ENCODE measurements around the gene GLTP. TPM values are rescaled to one million over a fixed set of nuclear protein-coding genes. Genes with fewer than 3 reads are reported as not detected.

GLTP gene
- total RNA-seq, 1 experiment from 2014 or later = 15.5 TPM

DNA sequence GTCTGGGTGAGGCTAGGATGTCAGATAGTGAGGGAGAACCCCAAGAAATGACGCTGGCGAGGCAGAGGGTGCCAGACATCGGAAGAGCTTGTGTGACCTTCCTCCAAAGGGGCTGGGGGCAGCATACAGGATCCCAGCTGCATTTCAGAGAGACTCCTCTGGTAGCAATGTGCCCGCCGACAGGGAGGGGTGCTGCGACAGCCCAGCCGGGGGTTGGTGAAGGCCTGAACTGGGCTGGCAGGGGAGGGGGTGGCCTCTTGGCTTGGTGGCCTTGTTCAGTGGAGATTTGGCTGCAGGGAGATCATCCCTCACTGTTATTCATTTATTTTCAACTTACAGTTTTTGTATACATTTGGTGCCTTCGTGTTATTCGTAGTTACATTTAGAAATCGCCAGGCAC, 25.0 kb upstream of the GLTP start:
- Histone ChIP-seq H3K79me1 (ENCODE audit: insufficient read depth, low read depth, low read length, poor library complexity, severe bottlenecking) (no peaks in the 10 kb centered on the region), H3K9me3 (ENCODE audit: control insufficient read depth, low read depth, low read length) (no peaks in the 10 kb centered on the region), H3T11ph (ENCODE audit: low read length) (no peak overlapping the region), H3K23me2 (ENCODE audit: insufficient read length, low read depth, low read length, poor library complexity, severe bottlenecking) (peaks cover 6% of the 10 kb centered on the region), H3K14ac (ENCODE audit: insufficient read depth, low read length) (no peak overlapping the region), H2BK12ac (ENCODE audit: insufficient read length, low read depth, low read length) (no peak overlapping the region), H2BK15ac (ENCODE audit: low read depth, low read length) (no peak overlapping the region), H2BK5ac (ENCODE audit: insufficient read length, low read length) (no peak overlapping the region), H3K79me2 (ENCODE audit: insufficient read depth, low read length) (no peaks in the 10 kb centered on the region), H3K27ac (ENCODE audit: insufficient read length, low read depth, low read length) (no peak overlapping the region), H3K18ac (ENCODE audit: insufficient read length, low read depth, low read length) (no peak overlapping the region), H3K27me3 (ENCODE audit: insufficient read depth, low read length) (peaks cover 34% of the 10 kb centered on the region), H3K4me1 (ENCODE audit: insufficient read depth, low read length) (no peaks in the 10 kb centered on the region), H2AK5ac (ENCODE audit: insufficient read length, low read length) (no peak overlapping the region), H2BK120ac (ENCODE audit: low read depth, low read length, poor library complexity, severe bottlenecking) (no peak overlapping the region), H3K56ac (ENCODE audit: insufficient read length, low read depth, low read length) (no peak overlapping the region), H4K91ac (ENCODE audit: insufficient read length, low read depth, low read length) (no peak overlapping the region), H3K4me2 (ENCODE audit: insufficient read depth, insufficient read length, low read length) (no peak overlapping the region), H2AFZ (ENCODE audit: low read length) (no peak overlapping the region), H3K4ac (ENCODE audit: low read depth, low read length) (no peak overlapping the region), H3K23ac (ENCODE audit: insufficient read length, low read depth, low read length) (no peak overlapping the region), H3K9ac (ENCODE audit: extremely low read depth, insufficient read length, low read length) (no peak overlapping the region), H4K20me1 (ENCODE audit: control insufficient read depth, insufficient read depth, insufficient read length) (no peaks in the 10 kb centered on the region), H4K5ac (ENCODE audit: insufficient read length, low read depth, low read length) (no peak overlapping the region), H4K8ac (replicated peaks; ENCODE audit: insufficient read length, low read depth, low read length) (no peak overlapping the region), H2BK20ac (ENCODE audit: low read depth, low read length, poor library complexity, severe bottlenecking) (no peak overlapping the region)
- Mint-ChIP-seq H3K4me1 (peaks cover 16% of the 10 kb centered on the region in 2 experiments), H3K4me3 (no peak overlapping the region), H3K27ac (no peak overlapping the region), H3K9me3 (no peaks in the 10 kb centered on the region), H3K36me3 (ENCODE audit: insufficient read depth in 1 of 3, low read depth in 3 of 3) (peaks cover 17 to 57% (median 49%) of the 10 kb centered on the region in 3 experiments; a peak in 6 of 7 replicates), H3K27me3 (ENCODE audit: low read depth) (peaks cover 68% of the 10 kb centered on the region)
- DNase-seq = no peak
- WGBS (ENCODE audit: extremely low coverage, insufficient read length, low lambda C conversion rate) = no CpG with 5 or more reads among the region's 10 CpGs
- TF ChIP-seq, protein P1, sequence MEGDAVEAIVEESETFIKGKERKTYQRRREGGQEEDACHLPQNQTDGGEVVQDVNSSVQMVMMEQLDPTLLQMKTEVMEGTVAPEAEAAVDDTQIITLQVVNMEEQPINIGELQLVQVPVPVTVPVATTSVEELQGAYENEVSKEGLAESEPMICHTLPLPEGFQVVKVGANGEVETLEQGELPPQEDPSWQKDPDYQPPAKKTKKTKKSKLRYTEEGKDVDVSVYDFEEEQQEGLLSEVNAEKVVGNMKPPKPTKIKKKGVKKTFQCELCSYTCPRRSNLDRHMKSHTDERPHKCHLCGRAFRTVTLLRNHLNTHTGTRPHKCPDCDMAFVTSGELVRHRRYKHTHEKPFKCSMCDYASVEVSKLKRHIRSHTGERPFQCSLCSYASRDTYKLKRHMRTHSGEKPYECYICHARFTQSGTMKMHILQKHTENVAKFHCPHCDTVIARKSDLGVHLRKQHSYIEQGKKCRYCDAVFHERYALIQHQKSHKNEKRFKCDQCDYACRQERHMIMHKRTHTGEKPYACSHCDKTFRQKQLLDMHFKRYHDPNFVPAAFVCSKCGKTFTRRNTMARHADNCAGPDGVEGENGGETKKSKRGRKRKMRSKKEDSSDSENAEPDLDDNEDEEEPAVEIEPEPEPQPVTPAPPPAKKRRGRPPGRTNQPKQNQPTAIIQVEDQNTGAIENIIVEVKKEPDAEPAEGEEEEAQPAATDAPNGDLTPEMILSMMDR (conservative IDR thresholded peaks at IDR 0.05) = no peak

All from H9 (cell line).